EH (cell line): ENCODE data around the gene TMEM150A.
A peak's percentile ranks its signal among the peaks of the same experiment; 100 is the strongest.
"Not testable (repeated sequence)": the region's sequence is repeated elsewhere in the genome, so short reads cannot be mapped to it uniquely, and the experiment has no call there.

Source experiments
- DNase-seq: peaks from one replicate; pipeline ENCODE4 v3.0.0-alpha.2; 2015; ENCODE audit warnings: low read depth

TMEM150A gene

GRCh38 chr2:85593023-85593422, 9.5 kb downstream of the TMEM150A start:
- no peak for DNase-seq

DNA sequence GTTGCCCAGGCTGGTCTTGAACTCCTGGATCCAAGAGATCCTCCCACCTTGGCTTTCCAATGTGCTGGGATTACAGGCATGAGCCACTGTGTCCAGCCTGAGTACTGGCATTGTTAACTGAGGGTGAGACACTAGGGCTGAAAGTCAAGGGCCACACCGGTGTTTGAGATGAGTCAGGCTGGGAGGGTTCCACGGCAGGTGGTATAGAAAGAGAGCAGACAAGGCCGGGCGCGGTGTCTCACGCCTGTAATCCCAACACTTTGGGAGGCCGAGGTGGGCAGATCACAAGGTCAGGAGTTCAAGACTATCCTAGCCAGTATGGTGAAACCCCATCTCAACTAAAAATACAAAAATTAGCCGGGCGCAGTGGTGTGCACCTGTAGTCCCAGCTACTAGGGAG, 10.2 kb downstream of the TMEM150A start:
- not testable (repeated sequence) for DNase-seq

- no peak for DNase-seq
Observed at GRCh38 chr2:85591563-85591962, 10.9 kb downstream of the TMEM150A start.

- DNase-seq, result no peak
Observed at GRCh38 chr2:85590950-85591349, 11.5 kb downstream of the TMEM150A start.

GRCh38 chr2:85589982-85590791, 12.3 kb downstream of the TMEM150A start:
- peak; percentile 95 for DNase-seq

GRCh38 chr2:85589181-85589580, 13.3 kb downstream of the TMEM150A start:
- DNase-seq, result no peak

- DNase-seq, result no peak
Observed at GRCh38 chr2:85588645-85589044, 13.9 kb downstream of the TMEM150A start.

- DNase-seq, result no peak
Observed at GRCh38 chr2:85588236-85588635, 14.3 kb downstream of the TMEM150A start.

GRCh38 chr2:85585781-85586105, 16.8 kb downstream of the TMEM150A start:
- peak; percentile 88 for DNase-seq

GRCh38 chr2:85584857-85585780, 17.4 kb downstream of the TMEM150A start:
- peak; percentile 84 for DNase-seq

DNA sequence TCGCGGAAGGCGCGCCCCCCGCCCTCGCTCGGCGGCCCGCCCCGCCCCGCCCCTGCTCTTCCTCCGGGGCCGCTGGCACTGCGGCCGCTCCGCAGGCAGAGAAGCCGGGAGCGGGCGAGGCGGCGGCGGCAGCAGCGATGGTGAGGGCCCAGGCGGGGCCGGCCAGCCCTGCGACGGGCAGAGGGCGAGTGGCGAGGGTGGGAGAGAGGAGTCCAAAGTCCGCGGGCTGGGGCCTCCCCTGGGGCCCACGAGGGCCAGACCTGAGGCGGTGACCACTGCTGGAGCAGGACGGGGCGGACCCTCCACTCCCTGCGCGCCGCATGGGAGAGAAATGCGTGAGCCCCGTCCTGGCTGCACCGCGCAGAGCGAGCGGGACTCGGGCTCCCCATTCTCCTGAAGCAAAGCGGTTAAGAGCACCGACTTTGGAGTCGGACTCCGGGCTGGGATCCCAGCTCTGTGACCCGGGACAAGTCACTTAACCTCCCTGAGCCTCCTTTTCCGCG, 18.1 kb downstream of the TMEM150A start, which contains the start of gene VAMP5:
Gene VAMP5, plus strand, starts transcription at position 78 of the 503 bp plus-strand sequence. Its CDS starts 60 bp downstream, at position 138.
- peak; percentile 57 for DNase-seq

DNA sequence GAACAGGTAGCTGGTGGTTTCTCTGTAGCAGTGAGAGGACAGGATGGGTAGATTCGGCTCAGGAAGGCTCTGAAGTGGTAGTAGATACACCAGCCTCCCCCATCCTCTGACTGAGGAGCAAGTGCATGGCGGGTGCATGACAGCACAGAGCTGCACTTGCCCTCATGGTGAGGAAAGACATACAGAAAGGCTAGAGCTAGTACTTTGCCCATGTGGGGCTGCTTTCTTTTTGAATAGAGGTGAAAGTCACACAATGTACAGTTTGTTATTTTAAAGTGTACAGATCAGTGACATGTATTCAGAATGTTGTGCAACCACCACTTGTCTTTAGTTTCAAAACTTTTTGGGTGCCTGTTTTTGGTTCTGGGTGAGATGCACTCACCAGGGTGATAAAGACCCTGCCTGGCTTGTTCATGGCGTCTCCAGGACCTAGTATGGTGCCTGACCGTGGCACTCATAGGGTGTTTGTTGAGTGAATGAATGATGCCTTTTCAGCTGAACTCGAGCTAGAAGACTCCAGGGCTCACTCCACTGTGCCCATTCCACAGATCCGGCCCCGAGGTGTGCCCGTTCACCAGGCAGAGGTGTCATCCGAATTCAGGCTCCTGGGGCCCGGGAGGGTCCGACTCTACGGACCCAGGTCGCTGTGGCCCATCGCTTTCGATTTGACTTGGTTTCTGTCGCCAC, 18.7 kb downstream of the TMEM150A start:
- DNase-seq, result no peak

DNA sequence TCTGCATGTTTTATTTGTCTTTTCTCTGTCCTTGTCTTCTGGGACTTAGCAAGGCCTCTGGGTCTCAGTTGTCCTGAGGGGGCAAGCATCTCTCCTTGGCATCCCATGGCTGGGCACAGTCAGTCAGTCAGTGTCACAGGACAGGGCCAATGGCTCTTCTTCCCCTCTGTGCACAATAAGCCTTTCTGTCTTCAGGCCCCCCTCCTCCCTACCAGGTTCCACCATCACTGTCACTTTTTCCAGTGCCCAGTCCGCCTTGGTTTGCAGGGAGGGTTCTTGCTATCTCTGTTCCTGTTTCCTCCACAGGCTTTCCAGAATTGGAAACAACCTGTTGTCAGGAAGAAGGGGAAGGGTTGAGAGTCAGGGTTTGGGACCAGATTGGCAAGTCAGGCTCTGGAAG, 20.0 kb downstream of the TMEM150A start:
- DNase-seq, result no peak

DNA sequence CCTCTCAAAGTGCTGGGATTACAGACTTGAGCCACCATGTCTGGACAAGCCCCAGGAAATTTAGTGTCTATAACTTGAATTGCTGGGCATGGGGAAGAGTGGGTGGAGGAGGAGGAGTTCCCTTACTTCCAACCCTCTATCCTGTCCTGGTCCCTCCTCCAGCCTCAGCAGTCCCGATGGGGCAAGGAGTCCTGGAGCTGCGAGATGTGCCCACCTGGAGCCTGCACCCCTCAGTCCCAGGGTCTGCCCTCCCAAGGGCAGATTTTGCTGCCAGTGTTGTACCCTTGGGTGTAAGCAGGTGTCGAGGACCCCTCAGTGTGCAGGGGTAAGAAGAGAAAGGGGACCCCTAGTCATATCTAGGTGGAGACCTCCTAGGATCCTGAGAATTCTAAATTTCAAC, 22.3 kb downstream of the TMEM150A start:
- no peak for DNase-seq

GRCh38 chr2:85579266-85579935, 23.1 kb downstream of the TMEM150A start:
- no peak for DNase-seq

GRCh38 chr2:85578243-85579180, 24.0 kb downstream of the TMEM150A start:
- DNase-seq, result no peak

DNA sequence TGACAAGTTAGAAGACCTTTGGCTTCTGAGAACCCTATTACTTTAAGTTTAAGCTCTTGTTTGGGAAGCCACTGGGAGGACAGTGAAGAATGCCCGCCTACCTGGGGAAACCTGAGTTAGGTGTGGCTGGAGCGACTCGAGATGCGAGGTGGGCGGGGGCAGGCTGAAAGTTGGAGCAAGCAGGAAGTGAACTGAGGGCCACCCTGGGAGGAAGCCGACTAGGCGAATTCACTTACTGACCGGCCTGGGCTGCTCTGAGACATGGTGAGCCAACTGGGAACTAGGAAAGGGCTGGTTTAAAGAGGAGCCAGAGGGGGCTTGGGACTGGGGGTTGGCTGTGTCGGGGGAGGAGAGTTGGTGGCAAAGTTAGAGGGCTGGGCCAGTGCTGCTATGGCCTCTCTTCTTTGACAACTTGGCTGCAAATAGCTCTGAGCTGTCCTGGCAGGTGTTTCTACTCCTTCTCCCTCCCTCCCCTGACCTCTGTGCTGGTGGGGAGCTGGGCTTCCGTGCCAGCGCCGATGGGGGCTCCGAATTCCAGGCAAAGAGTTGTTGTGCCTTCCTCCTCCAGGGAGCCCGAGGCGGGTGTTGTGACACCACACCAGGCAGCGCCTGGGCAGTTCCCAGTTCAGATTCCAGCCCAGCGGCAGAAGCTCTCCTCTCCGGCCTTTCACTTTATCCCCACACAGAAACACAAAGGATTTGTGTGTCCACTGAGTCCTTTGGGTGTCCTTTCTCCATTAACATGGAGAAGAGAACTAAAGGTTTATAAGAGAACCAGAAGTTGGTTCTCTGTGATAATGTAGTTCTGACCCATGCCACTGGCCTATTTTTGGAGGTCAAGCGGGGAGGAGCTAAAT, 24.9 kb downstream of the TMEM150A start, which contains the start of gene VAMP8:
Gene VAMP8, plus strand, starts transcription at position 201 of the 857 bp plus-strand sequence. Its CDS starts 61 bp downstream, at position 262.
- no peak for DNase-seq

DNA sequence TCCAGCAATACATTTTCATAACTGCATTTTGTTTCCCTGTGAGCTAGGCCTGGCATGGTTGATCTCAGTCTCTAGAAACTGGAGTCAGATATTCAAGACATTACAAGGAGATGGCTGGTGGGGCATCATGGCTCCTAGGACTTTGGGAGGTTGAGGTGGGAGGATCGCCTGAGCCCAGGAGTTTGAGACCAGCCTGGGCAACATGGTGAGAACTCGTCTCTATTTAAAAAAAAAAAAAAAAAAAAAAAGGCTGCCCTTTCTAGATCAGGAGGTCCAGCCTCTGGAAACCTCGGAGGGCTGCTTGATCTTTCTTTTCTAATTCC, 25.5 kb downstream of the TMEM150A start:
- DNase-seq, result no peak

DNA sequence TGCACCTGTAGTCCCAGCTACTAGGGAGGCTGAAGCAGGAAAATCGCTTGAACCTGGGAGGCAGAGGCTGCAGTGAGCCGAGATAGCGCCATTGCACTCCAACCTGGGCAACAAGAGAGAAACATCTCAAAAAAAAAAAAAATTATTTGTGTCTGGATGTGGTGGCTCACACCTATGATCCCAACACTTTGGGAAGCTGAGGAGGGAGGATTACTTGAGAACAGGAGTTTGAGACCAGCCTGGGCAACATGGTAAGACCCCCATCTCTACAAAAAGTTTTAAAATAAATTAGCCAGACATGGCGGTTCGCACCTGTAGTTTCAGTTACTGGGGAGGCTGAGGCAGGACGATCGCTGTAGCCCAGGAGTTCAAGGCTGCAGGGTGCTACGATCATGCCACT, 26.8 kb downstream of the TMEM150A start:
- DNase-seq, result no peak

DNA sequence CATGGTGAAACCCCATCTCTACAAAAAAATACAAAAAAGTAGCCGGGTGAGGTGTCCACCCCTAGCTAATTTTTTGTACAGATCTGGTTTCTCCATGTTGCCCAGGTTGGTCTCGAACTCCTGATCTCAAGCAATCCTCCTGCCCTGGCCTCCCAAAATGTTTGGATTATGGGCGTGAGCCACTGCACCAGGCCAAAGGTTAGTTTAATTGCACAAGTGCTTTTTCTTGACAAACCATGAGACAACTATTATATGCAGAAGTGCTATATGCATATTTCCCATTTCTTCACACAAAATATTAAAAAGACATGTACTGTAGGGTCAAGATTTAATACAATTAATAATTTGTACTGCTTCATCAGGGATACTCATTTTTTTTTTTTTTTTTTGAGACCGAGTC, 36.2 kb downstream of the TMEM150A start:
- DNase-seq, result no peak
